Measurements from ENCODE around the gene TBC1D9B.

Gene TBC1D9B

GRCh38 chr5:179878222-179879002 lies 29.3 kb downstream of the TBC1D9B start:
- no peak overlapping the region for H3K9ac ChIP-seq (ENCODE audit: low read depth, low read length)
- no peaks in the 10 kb centered on the region for H3K27me3 ChIP-seq (ENCODE audit: insufficient read depth, low read length, poor library complexity)
- no peaks in the 10 kb centered on the region for H3K4me1 ChIP-seq (ENCODE audit: insufficient read depth, low read length)
- H3K36me3 ChIP-seq (ENCODE audit: insufficient read depth, low read length): peaks cover 84% of the 10 kb centered on the region
- peaks cover 9% of the 10 kb centered on the region for H3K9me3 ChIP-seq (ENCODE audit: insufficient read depth, low read length, severe bottlenecking)
- H3K4me3 ChIP-seq (ENCODE audit: low read depth in 1 of 2, low read length in 2 of 2): no peak overlapping the region
- H3K27ac ChIP-seq (ENCODE audit: low read length): no peak overlapping the region
- no peak for DNase-seq
- no peak for TF ChIP-seq EZH2 (IDR thresholded peaks at IDR 0.05; ENCODE audit: borderline replicate concordance, low read depth, low read length, severe bottlenecking)
- TF ChIP-seq CTCF (IDR thresholded peaks at IDR 0.05; ENCODE audit: borderline replicate concordance, extremely low read depth, low read length, poor library complexity, severe bottlenecking): no peak
- ATAC-seq (ENCODE audit: insufficient read depth, low read depth): no peak
- H3K4me2 ChIP-seq (ENCODE audit: insufficient read depth, low read length): no peak overlapping the region
- no peak overlapping the region for H2AFZ ChIP-seq (ENCODE audit: low read depth, low read length)
- H3K79me2 ChIP-seq (ENCODE audit: insufficient read depth, low read length): no peaks in the 10 kb centered on the region
- peaks cover 4% of the 10 kb centered on the region; the same call in 1 of the 2 replicates for H4K20me1 ChIP-seq (ENCODE audit: insufficient read depth, low read length)

GRCh38 chr5:179876610-179876952 lies 31.1 kb downstream of the TBC1D9B start:
- Histone ChIP-seq H2AFZ (ENCODE audit: low read depth, low read length) (no peak overlapping the region), H3K9me3 (ENCODE audit: insufficient read depth, low read length, severe bottlenecking) (no peaks in the 10 kb centered on the region), H3K4me1 (ENCODE audit: insufficient read depth, low read length) (no peaks in the 10 kb centered on the region), H3K4me2 (ENCODE audit: insufficient read depth, low read length) (no peak overlapping the region), H3K79me2 (ENCODE audit: insufficient read depth, low read length) (no peaks in the 10 kb centered on the region), H3K9ac (ENCODE audit: low read depth, low read length) (no peak overlapping the region), H3K27me3 (ENCODE audit: insufficient read depth, low read length, poor library complexity) (no peaks in the 10 kb centered on the region), H3K36me3 (ENCODE audit: insufficient read depth, low read length) (peaks cover 86% of the 10 kb centered on the region), H3K27ac (ENCODE audit: low read length) (no peak overlapping the region), H3K4me3 (ENCODE audit: low read depth in 1 of 2, low read length in 2 of 2) (no peak overlapping the region), H4K20me1 (ENCODE audit: insufficient read depth, low read length) (peaks cover 4% of the 10 kb centered on the region; the same call in 1 of the 2 replicates)
- DNase-seq: no peak
- ATAC-seq (ENCODE audit: insufficient read depth, low read depth): no peak
- no peak for TF ChIP-seq EZH2 (IDR thresholded peaks at IDR 0.05; ENCODE audit: borderline replicate concordance, low read depth, low read length, severe bottlenecking)
- no peak for TF ChIP-seq CTCF (IDR thresholded peaks at IDR 0.05; ENCODE audit: borderline replicate concordance, extremely low read depth, low read length, poor library complexity, severe bottlenecking)

GRCh38 chr5:179875741-179876609 lies 31.7 kb downstream of the TBC1D9B start:
- TF ChIP-seq CTCF (IDR thresholded peaks at IDR 0.05; ENCODE audit: borderline replicate concordance, extremely low read depth, low read length, poor library complexity, severe bottlenecking) (no peak), EZH2 (IDR thresholded peaks at IDR 0.05; ENCODE audit: borderline replicate concordance, low read depth, low read length, severe bottlenecking) (no peak)
- no peak for ATAC-seq (ENCODE audit: insufficient read depth, low read depth)
- Histone ChIP-seq H3K9ac (ENCODE audit: low read depth, low read length) (no peak overlapping the region), H3K9me3 (ENCODE audit: insufficient read depth, low read length, severe bottlenecking) (no peaks in the 10 kb centered on the region), H3K4me3 (ENCODE audit: low read depth in 1 of 2, low read length in 2 of 2) (no peak overlapping the region), H4K20me1 (ENCODE audit: insufficient read depth, low read length) (peaks cover 4% of the 10 kb centered on the region; the same call in 1 of the 2 replicates), H3K36me3 (ENCODE audit: insufficient read depth, low read length) (peaks cover 89% of the 10 kb centered on the region), H3K4me1 (ENCODE audit: insufficient read depth, low read length) (no peaks in the 10 kb centered on the region), H3K79me2 (ENCODE audit: insufficient read depth, low read length) (no peaks in the 10 kb centered on the region), H2AFZ (ENCODE audit: low read depth, low read length) (no peak overlapping the region), H3K27me3 (ENCODE audit: insufficient read depth, low read length, poor library complexity) (no peaks in the 10 kb centered on the region), H3K27ac (ENCODE audit: low read length) (no peak overlapping the region), H3K4me2 (ENCODE audit: insufficient read depth, low read length) (no peak overlapping the region)
- DNase-seq: no peak
